EL (cell line): Measurements from ENCODE around the gene ACP3.
"Not testable (repeated sequence)": the region's sequence is repeated elsewhere in the genome, so short reads cannot be mapped to it uniquely, and the experiment has no call there.

Source experiments
- DNase-seq: peaks from one replicate; pipeline ENCODE4 v3.0.0-alpha.2; 2016

The ACP3 gene, protein sequence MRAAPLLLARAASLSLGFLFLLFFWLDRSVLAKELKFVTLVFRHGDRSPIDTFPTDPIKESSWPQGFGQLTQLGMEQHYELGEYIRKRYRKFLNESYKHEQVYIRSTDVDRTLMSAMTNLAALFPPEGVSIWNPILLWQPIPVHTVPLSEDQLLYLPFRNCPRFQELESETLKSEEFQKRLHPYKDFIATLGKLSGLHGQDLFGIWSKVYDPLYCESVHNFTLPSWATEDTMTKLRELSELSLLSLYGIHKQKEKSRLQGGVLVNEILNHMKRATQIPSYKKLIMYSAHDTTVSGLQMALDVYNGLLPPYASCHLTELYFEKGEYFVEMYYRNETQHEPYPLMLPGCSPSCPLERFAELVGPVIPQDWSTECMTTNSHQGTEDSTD

DNA sequence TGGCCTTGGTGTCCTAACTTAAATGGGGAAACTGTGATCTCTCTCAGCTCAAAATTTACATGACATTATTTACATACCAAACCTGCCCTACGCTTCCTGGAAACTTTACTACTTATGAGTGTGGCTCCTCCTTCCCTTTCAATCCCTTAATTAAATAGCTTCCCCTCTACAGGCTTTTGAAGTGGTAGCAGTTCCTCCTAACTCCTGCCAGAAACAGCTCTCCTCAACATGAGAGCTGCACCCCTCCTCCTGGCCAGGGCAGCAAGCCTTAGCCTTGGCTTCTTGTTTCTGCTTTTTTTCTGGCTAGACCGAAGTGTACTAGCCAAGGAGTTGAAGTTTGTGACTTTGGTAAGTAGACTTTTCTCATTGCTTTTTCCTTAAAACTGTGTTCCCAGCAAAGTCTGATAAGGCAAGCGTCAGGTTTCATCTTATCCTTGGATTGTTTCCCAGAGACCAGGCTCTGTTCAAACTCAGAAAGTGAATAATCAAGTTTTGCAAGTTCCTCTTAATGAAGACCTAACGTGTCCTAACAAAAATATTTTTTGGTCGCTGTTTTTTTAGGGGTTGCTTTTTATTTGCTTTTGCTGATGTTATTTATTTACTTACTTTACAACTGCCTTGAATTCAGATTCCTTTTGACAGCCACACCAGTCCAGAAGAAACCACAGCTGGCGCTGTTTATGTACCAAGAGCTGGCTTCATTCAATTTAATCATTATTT, at the start of gene ACP3:
Gene ACP3, plus strand, starts transcription at position 179 of the 720 bp plus-strand sequence. Its CDS starts 50 bp downstream, at position 229.
- DNase-seq = peak; percentile 2

DNA sequence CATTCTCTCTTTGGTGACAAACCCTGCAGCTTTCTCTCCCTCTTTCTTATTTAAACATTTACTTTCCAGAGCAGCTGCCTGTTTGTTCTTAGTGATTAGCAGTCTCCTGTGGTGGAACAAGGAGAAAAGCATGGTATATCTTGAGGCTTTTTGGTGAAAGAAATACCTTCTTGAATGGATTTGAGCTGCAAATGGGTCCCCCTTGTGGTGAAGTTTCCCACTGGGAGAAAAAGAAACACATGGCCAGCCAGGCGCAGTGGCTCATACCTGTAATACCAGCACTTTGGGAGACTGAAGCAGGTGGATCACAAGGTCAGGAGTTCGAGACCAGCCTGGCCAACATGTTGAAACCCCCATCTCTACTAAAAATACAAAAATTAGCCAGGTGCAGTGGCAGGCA, 48.3 kb upstream of the ACP3 start:
- no peak for DNase-seq

DNA sequence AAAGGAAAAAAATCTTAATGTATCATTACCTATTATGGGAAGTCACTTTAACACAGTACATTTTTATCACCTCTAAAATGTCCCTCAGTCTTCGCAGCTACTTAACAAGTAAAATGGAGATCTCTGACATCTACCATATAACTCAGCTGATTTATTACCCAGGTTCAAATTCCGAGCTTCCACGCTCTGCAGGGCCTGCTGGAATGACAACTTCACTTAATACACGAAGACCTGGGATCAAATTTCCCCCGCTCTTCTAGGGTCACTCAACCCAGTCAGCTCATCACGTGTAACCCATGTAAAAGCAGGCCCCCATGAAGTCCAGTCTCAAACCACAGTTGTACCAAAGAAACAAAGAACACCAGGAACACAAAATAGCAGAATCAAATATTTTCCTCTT, 44.2 kb upstream of the ACP3 start:
- DNase-seq = no peak

DNA sequence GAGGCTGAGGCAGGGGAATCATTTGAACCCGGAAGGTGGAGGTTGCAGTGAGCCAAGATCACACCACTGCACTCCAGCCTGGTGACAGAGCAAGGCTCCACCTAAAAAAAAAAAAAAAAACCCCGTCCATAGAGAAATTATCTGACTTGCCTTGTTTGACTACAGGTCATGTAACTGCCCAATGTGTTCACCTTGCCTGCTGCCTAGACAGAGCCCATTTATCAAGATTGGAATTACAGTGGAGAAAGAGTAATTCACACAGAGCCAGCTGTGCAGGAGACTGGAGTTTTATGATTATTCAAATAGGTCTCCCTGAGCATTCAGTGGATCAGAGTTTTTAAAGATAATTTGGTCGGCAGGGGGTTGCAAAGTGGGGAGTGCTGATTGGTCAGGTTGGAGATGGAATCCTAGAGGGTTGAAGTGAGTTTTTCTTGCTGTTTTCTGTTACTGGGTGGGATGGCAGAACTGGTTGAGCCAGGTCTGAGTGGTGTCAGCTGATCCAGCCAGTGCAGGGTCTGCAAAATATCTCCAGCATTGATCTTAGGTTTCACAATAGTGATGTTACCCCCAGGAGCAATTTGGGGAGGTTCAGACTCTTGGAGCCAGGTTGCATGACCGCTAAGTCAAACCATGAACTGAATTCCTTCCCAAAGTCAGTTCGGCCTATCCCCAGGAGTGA, 40.8 kb upstream of the ACP3 start:
- no peak for DNase-seq

- DNase-seq = no peak
Measured at GRCh38 chr3:132279030-132279429, 38.2 kb upstream of the ACP3 start.

GRCh38 chr3:132283440-132283839, 33.8 kb upstream of the ACP3 start:
- DNase-seq = no peak

DNA sequence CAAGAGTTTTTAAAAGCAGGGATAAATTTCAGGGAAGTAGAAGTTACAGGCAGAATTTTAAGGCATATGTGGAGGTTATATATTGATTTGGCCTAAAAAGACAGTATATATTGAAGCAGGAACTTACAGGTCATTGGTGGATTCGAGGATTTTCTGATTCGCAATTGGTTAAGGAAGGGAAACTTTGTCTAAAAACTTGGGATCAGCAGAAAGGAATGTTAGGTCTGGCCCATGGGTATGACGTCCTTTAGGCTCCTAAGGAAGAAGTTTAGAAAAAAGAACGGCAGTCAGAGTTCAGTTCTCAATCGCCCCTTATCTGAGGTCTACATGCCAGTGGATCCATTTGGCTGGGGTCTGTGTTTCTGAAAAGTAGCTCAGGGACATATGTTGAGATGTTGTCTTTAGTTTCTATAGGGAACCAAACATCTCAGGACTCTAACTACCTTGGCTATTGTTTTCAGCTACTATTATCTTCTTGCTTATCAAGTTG, 33.2 kb upstream of the ACP3 start:
- DNase-seq = no peak

DNA sequence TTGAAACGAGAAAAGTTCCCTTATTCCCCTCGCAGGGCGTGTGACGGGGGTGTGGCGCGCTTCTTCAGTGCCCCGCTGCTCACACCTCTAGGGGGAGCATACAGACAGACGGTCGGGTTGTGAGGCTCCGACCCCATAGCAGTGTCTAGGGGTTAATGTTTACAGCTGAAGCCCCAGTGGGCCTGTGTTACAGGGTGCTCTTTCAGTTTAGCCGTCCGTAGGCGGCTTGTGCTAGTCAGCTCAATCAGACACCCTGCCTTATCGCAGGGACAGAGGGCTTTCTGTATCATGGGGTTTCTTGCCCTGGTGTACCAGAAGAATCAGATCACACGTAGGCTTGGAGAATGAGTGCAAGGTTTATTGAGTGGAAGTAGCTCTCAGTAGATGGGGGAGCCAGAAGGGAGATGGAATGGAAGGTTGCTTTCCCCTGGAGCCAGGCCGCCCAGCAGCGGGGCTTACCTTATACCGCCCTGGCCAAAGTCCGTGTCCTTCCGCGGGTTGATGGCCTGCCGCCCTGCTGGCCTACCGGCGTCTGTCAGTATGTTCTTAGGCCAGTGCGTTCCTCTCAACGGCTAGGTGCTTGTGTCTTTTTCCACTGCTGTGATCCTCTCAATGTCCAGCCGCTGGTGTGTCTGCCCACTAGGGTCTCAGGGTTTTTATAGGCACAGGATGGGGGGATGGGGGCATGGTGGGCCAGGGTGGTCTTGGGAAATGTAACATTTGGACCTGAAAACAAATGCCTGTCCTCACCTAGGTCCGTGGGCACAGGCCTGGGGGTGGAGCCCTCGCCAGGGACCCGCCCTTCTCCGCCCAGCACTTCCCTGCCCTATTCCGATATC, 32.2 kb upstream of the ACP3 start:
- DNase-seq = no peak

DNA sequence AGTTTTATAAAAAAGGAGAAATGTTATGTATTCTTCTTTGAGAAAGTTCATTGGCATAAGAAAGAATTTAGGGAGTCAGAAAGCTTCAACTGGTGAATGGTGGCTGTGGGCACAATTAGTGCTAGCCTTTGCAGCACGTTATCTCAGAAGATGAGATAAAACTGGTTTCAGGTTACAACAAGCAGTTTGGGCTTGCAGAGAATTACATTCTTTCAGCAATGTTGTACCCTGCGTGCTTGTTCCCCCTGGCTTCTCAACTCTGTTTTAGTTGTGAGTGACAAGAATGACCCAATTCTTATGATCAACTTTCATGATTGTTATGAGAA, 31.6 kb upstream of the ACP3 start:
- DNase-seq = no peak

DNA sequence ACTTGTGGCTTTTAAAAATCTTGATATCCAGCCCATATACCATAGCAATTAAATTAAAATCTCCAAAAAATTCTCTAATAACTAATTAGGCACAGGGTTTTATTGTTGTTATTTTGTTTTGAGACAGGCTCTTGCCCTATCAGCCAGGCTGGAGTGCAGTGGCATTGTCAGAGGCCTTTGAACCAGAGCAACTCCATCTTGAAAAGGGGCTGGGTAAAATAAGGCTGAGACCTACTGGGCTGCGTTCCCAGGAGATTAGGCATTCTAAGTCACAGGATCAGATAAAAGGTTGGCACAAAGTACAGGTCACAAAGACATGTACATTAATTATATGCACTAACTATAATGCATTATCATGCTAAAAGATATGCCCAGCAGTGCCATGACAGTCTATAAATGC, 31.2 kb upstream of the ACP3 start:
- DNase-seq = no peak

DNA sequence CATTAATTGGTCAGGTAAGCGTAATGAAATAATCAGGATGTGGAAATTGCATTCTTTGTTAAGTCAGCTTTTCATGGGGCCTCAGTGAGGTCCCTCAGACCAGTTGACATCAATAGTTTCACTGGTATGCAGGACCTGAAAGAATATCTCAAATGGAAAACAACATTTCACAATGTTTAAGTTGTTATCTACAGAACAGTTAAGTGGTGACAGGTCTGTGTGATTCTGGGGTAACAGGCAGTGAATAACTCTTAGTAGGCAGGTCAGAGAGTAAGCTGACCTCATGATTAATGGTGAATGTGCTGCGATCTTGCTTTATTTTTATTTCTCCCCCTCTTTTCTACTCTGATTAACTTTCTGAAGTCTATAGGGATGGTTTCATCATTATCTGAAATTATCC, 28.9 kb upstream of the ACP3 start:
- DNase-seq = no peak

DNA sequence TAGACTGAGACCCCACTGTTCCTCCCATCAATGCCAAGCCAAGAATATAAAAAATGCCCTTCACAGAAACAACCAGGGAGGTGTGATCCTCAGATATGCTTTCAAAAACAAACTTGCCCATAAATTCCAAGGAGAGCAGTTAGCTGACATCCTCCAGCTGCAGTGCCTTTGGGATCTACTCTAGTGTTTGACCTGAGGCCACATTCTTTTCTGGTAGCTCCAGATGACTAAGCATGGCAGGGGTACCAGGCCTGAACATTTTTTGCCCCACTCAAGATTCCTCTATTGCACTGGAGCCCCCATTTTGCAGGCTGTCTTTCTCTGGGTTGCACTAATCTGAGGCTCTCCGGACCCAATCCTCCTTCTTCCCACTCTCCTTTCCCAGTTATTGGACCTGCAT, 27.9 kb upstream of the ACP3 start:
- DNase-seq = peak; percentile 35

GRCh38 chr3:132290833-132291232, 26.4 kb upstream of the ACP3 start:
- DNase-seq = peak; percentile 63

DNA sequence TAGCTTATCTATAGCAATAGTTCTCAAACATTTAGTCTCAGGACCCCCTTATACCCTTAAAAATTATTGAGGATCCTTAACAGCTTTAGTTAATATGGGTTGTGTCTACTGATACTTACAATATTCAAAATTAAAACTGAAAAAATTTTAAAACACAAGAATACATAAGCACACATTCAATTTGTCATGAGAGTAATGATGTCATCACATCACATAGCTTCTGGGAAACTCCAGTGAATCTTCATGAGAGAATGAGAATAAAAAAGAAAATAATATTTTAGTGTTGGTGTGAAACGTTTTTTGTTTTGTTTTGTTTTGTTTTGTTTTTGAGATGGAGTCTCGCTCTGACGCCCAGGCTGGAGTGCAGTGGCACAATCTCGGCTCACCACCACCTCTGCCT, 25.2 kb upstream of the ACP3 start:
- DNase-seq = no peak

DNA sequence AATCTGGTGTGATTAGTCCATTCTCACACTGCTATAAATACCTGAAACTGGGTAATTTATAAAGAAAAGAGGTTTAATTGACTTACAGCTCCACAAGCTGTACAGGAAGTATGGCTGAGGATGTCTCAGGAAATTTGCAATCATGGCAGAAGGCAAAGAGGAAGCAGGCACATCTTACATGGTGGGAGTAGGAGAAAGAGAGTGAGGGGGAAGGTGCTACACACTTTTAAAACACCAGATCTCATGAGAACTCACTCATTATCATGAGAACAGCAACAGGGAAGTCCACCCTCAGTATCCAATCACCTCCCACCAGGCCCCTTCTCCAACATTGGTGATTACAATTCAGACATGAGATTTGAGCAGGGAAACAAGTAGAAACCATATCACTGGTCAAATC, 24.0 kb upstream of the ACP3 start:
- no peak for DNase-seq

DNA sequence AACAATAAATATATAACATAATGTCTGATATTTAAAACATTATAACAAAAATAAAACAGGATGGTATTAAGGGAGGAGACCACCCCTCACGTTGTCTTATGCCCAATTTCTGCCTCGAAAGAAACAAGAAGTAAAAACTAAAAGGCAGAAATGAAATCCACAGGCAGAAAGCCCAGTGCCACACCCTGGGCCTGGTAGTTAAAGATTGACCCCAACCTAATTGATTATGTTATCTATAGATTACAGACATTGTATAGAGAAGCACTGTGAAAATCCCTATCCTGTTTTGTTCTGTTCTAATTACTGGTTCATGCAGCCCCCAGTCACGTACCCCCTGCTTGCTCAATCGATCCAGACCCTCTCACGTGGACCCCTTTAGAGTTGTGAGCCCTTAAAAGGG, 22.3 kb upstream of the ACP3 start:
- DNase-seq = no peak

GRCh38 chr3:132303336-132304201, 13.6 kb upstream of the ACP3 start:
- not testable (repeated sequence) for DNase-seq

DNA sequence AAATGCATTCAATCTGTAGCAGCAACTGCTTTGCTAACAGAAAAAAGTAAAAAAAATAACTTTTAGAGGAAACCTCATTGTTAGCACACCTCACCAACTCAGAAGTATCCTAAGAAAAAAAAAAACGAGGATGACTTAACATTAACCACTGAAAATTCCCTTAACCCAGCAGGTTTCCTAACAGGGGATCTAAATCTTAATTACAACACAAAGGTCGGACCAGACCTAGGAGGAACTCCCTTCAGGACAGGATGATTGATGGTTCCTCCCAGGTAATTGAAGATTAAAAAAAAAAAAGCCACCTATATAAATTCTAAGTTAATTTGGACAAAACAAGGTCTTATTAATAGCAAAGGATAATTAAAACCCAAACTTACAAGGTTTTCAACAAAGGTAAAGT, 12.9 kb upstream of the ACP3 start:
- not testable (repeated sequence) for DNase-seq

DNA sequence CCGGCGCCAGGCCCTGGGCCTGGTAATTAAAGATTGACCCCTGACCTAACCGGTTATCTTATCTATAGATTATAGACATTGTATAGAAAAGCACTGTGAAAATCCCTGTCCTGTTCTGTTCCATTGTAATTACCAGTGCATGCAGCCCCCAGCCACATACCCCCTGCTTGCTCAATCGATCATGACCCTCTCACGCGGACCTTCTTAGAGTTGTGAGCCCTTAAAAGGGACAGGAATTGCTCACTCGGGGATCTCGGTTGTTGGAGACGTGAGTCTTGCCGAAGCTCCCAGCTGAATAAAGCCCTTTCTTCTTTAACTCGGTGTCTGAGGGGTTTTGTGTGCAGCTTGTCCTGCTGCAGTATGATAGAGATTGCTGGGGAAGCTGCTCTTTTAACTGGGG, 7.2 kb upstream of the ACP3 start:
- not testable (repeated sequence) for DNase-seq

GRCh38 chr3:132311316-132311715, 5.9 kb upstream of the ACP3 start:
- no peak for DNase-seq

DNA sequence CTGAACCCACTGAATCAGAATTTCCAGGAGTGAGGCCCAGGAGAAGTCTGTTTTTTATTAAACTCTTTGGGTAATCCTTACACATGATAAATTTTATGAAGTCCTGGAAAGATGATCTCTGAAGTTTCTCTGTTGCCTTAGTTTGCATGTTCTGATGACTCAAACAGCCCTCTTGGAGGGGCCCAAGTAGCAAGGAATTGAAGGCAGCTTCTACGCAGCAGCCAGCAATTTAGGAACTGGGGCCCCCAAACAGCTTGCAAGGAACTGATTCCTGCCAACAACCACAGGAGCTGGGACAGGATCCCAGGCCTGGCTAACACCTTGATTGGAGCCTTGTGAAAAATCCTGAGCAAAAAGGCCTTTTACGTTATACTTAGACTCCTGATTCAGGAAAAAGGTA, 5.4 kb upstream of the ACP3 start:
- no peak for DNase-seq

GRCh38 chr3:132315851-132316250, 1.4 kb upstream of the ACP3 start:
- DNase-seq = no peak
